Mucosa of stomach (tissue), 1 donor: ENCODE measurements around the gene GXYLT1.

Source experiments
- H3K27me3 ChIP-seq: one replicate; pipeline ENCODE4 v1.7.0; 2013; ENCODE audit warnings: mild to moderate bottlenecking, low read length; ENCODE audit not compliant: control insufficient read depth, insufficient read depth
- H3K36me3 ChIP-seq: one replicate; pipeline ENCODE4 v1.7.0; 2013; ENCODE audit warnings: low read length; ENCODE audit not compliant: control insufficient read depth, insufficient read depth
- H3K4me1 ChIP-seq: one replicate; pipeline ENCODE4 v1.7.0; 2013; ENCODE audit warnings: mild to moderate bottlenecking, low read length; ENCODE audit not compliant: control insufficient read depth, insufficient read depth
- H3K4me3 ChIP-seq: one replicate; pipeline ENCODE4 v1.7.0; 2013; ENCODE audit warnings: low read length
- H3K9ac ChIP-seq: one replicate; pipeline ENCODE4 v1.7.0; 2013; ENCODE audit warnings: mild to moderate bottlenecking, low read length, moderate library complexity
- H3K9me3 ChIP-seq: one replicate; pipeline ENCODE4 v1.7.0; 2013; ENCODE audit warnings: mild to moderate bottlenecking, low read length, moderate library complexity; ENCODE audit not compliant: control insufficient read depth
- donor health status: Pancreatic carcinoma.

Gene GXYLT1

GRCh38 chr12:42141981-42142606 is 2.6 kb downstream of the GXYLT1 start:
- Histone ChIP-seq H3K9ac (no peak overlapping the region), H3K27me3 (no peaks in the 10 kb centered on the region), H3K36me3 (no peaks in the 10 kb centered on the region), H3K4me3 (no peak overlapping the region), H3K4me1 (peaks cover 20% of the 10 kb centered on the region), H3K9me3 (no peaks in the 10 kb centered on the region)

GRCh38 chr12:42140901-42141300 is 3.8 kb downstream of the GXYLT1 start:
- no peak overlapping the region for H3K9ac ChIP-seq

GRCh38 chr12:42135259-42135814 is 9.3 kb downstream of the GXYLT1 start:
- Histone ChIP-seq H3K9ac (no peak overlapping the region), H3K9me3 (no peaks in the 10 kb centered on the region), H3K36me3 (no peaks in the 10 kb centered on the region), H3K4me1 (peaks cover 11% of the 10 kb centered on the region), H3K27me3 (no peaks in the 10 kb centered on the region), H3K4me3 (no peak overlapping the region)

More at GRCh38 chr12:42140901-42141300, 3.8 kb downstream of the GXYLT1 start:
- Histone ChIP-seq H3K4me1 (peaks cover 18% of the 10 kb centered on the region), H3K4me3 (no peak overlapping the region), H3K27me3 (no peaks in the 10 kb centered on the region), H3K9me3 (no peaks in the 10 kb centered on the region), H3K36me3 (no peaks in the 10 kb centered on the region)

GRCh38 chr12:42130672-42131402 is 13.8 kb downstream of the GXYLT1 start:
- H3K9ac ChIP-seq = no peak overlapping the region
- H3K4me1 ChIP-seq = peaks cover 11% of the 10 kb centered on the region
- no peaks in the 10 kb centered on the region for H3K9me3 ChIP-seq
- no peaks in the 10 kb centered on the region for H3K36me3 ChIP-seq
- H3K4me3 ChIP-seq = no peak overlapping the region
- no peaks in the 10 kb centered on the region for H3K27me3 ChIP-seq

- H3K27me3 ChIP-seq = no peaks in the 10 kb centered on the region
- no peak overlapping the region for H3K9ac ChIP-seq
- peaks cover 11% of the 10 kb centered on the region for H3K4me1 ChIP-seq
- H3K4me3 ChIP-seq = no peak overlapping the region
- no peaks in the 10 kb centered on the region for H3K9me3 ChIP-seq
- H3K36me3 ChIP-seq = no peaks in the 10 kb centered on the region
These were observed 15.0 kb downstream of the GXYLT1 start for GRCh38 chr12:42129595-42130204.

GRCh38 chr12:42128888-42129287 is 15.8 kb downstream of the GXYLT1 start:
- no peaks in the 10 kb centered on the region for H3K9me3 ChIP-seq
- no peak overlapping the region for H3K4me3 ChIP-seq
- no peaks in the 10 kb centered on the region for H3K27me3 ChIP-seq
- no peaks in the 10 kb centered on the region for H3K36me3 ChIP-seq
- H3K4me1 ChIP-seq = peaks cover 11% of the 10 kb centered on the region
- H3K9ac ChIP-seq = no peak overlapping the region

GRCh38 chr12:42128327-42128726 is 16.3 kb downstream of the GXYLT1 start:
- no peaks in the 10 kb centered on the region for H3K27me3 ChIP-seq
- peaks cover 11% of the 10 kb centered on the region for H3K4me1 ChIP-seq
- H3K4me3 ChIP-seq = no peak overlapping the region
- no peak overlapping the region for H3K9ac ChIP-seq
- H3K9me3 ChIP-seq = no peaks in the 10 kb centered on the region
- H3K36me3 ChIP-seq = no peaks in the 10 kb centered on the region

- no peaks in the 10 kb centered on the region for H3K27me3 ChIP-seq
- no peaks in the 10 kb centered on the region for H3K9me3 ChIP-seq
- H3K36me3 ChIP-seq = no peaks in the 10 kb centered on the region
- H3K4me1 ChIP-seq = peaks cover 11% of the 10 kb centered on the region
- no peak overlapping the region for H3K9ac ChIP-seq
- no peak overlapping the region for H3K4me3 ChIP-seq
These were observed 17.7 kb downstream of the GXYLT1 start for GRCh38 chr12:42126963-42127362.

- Histone ChIP-seq H3K9me3 (no peaks in the 10 kb centered on the region), H3K4me1 (no peaks in the 10 kb centered on the region), H3K36me3 (no peaks in the 10 kb centered on the region), H3K9ac (no peak overlapping the region), H3K4me3 (no peak overlapping the region), H3K27me3 (no peaks in the 10 kb centered on the region)
These were observed 19.3 kb downstream of the GXYLT1 start for GRCh38 chr12:42125388-42125767.

- no peak overlapping the region for H3K4me3 ChIP-seq
- H3K9ac ChIP-seq = no peak overlapping the region
- H3K9me3 ChIP-seq = no peaks in the 10 kb centered on the region
- no peaks in the 10 kb centered on the region for H3K4me1 ChIP-seq
- H3K36me3 ChIP-seq = no peaks in the 10 kb centered on the region
- H3K27me3 ChIP-seq = no peaks in the 10 kb centered on the region
These were observed 19.8 kb downstream of the GXYLT1 start for GRCh38 chr12:42124764-42125387.

GRCh38 chr12:42119085-42119633 is 25.5 kb downstream of the GXYLT1 start:
- H3K4me3 ChIP-seq = no peak overlapping the region
- no peaks in the 10 kb centered on the region for H3K9me3 ChIP-seq
- no peaks in the 10 kb centered on the region for H3K27me3 ChIP-seq
- no peaks in the 10 kb centered on the region for H3K36me3 ChIP-seq
- no peaks in the 10 kb centered on the region for H3K4me1 ChIP-seq
- H3K9ac ChIP-seq = no peak overlapping the region
